Measurements from ENCODE around the gene TUBB8B.
"Not testable (repeated sequence)": the region's sequence is repeated elsewhere in the genome, so short reads cannot be mapped to it uniquely, and the experiment has no call there.

The TUBB8B gene

DNA sequence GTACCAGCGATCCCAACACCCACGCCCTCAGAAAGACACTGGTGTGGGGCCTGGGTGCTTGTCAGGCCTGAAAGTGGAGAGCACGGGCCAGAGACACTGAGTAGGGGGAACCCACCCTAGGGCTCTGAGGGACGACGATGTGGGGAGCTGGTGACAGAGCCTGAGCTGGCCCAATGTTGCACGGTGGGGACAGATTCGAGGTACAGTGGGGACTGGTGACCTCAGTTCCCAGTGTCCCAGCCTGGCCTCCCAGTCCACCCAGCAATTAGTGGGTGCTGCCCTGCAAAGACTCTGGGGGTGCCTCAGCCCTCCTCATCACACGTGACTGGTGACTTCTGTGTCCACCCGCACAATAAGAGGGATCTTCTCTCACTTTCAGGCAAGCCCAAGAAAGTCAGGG is 36.6 kb downstream of the TUBB8B start:
- DNase-seq (ENCODE audit: low spot score), result not testable (repeated sequence)

DNA sequence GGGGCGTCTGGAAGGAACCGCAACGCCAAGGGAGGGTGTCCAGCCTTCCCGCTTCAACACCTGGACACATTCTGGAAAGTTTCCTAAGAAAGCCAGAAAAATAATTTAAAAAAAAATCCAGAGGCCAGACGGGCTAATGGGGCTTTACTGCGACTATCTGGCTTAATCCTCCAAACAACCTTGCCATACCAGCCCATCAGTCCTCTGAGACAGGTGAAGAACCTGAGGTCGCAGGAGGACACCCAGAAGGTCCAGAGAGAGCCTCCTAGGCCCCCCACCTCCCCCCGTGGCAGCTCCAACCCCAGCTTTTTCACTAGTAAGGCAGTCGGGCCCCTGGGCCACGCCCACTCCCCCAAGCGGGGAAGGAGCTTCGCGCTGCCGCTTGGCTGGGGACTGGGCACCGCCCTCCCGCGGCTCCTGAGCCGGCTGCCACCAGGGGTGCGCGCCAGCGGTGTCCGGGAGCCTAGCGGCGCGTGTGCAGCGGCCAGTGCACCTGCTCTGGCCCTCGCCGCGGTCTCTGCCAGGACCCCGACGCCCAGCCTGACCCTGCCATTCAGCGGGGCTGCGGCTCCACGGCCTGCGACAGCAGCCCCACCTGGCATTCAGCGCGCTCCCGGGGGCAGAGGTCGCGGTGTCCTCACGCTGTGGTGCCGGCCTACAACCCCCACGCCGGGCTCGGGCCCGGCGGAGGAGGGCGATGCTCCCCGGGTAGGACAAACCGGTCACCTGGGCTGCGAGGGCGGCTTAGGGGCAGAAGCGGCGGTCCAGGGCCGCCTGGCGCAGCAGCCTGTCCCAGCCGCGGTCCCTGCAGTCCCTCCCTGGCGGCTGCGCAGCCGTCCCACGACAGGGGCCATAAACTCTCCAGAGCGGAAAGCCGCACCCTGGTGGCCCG is 37.8 kb downstream of the TUBB8B start:
- DNase-seq (ENCODE audit: low spot score), result not testable (repeated sequence)

DNA sequence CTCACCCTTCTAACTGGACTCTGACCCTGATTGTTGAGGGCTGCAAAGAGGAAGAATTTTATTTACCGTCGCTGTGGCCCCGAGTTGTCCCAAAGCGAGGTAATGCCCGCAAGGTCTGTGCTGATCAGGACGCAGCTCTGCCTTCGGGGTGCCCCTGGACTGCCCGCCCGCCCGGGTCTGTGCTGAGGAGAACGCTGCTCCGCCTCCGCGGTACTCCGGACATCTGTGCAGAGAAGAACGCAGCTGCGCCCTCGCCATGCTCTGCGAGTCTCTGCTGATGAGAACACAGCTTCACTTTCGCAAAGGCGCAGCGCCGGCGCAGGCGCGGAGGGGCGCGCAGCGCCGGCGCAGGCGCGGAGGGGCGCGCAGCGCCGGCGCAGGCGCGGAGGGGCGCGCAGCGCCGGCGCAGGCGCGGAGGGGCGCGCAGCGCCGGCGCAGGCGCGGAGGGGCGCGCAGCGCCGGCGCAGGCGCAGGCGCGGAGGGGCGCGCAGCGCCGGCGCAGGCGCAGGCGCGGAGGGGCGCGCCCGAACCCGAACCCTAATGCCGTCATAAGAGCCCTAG is 38.7 kb downstream of the TUBB8B start:
- not testable (repeated sequence) for DNase-seq (ENCODE audit: low spot score)

DNA sequence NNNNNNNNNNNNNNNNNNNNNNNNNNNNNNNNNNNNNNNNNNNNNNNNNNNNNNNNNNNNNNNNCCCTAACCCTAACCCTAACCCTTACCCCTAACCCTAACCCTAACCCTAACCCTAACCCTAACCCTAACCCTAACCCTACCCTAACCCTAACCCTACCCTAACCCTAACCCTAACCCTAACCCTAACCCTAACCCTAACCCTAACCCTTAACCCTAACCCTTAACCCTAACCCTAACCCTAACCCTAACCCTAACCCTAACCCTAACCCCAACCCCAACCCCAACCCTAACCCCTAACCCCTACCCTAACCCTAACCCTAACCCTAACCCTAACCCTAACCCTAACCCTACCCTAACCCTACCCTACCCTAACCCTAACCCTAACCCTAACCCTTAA is 39.5 kb downstream of the TUBB8B start:
- DNase-seq (ENCODE audit: low spot score), result not testable (repeated sequence)

Measured in D341Med (cell line).